HCT116 (cell line): Measurements from ENCODE around the gene CREBZF. TPM values are rescaled to one million over a fixed set of nuclear protein-coding genes. Genes with fewer than 3 reads are reported as not detected.

Experiments
- ATAC-seq: fragments of 200-7000 bp; cut with Tn5 transposase; 2 replicates; pipeline ENCODE4 v1.9.1; 2020; ENCODE audit warnings: mild to moderate bottlenecking, moderate library complexity
- BruUV-seq: library from RNA; stranded (reverse); fragments of 400-500 nt; replicated peaks from 2 replicates; lab custom pipeline; 2021; lab: Mats Ljungman, UMichigan
- CTCF ChIA-PET: fragments of 300-600 bp; sonication (Branson Sonifier 250); formaldehyde crosslinking; loops from one replicate; lab custom pipeline; 2021; ENCODE audit warnings: antibody characterized with exemption; lab: Charles Lee
- POLR2A ChIA-PET: fragments of 300-600, 350-600 bp; sonication (Branson Sonifier 250); formaldehyde crosslinking; loops from one replicate; lab custom pipeline; 2021; ENCODE audit warnings: antibody characterized with exemption; lab: Charles Lee
- RAD21 ChIA-PET, 2 experiments: fragments of 300-600 bp; sonication (Branson Sonifier 250); formaldehyde crosslinking; loops; one replicate each; lab custom pipeline; 2023; ENCODE audit warnings: low total read pairs in 2 of 2; ENCODE audit not compliant: uncharacterized antibody in 2 of 2, unreplicated experiment in 2 of 2, low non-redundant PET in 1 of 2; lab: Charles Lee
- DNase-seq: peaks from one replicate; pipeline ENCODE4 v3.0.0-alpha.2; 2010; ENCODE audit warnings: low read depth, low spot score
- H2AFZ ChIP-seq: fragments of 200-600 bp; shearing (Covaris generic), sonication (generic); 2 replicates; pipeline ENCODE4 v1.6.1; 2017; ENCODE audit warnings: low read depth, mixed run types, mixed read lengths, antibody characterized with exemption, low read length; ENCODE audit not compliant: poor library complexity, severe bottlenecking
- H3K27ac ChIP-seq: 2 replicates; pipeline ENCODE4 v1.5.1; 2012; ENCODE audit warnings: low read depth, low read length
- H3K27me3 ChIP-seq: fragments of 200-600 bp; sonication (generic); 2 replicates; pipeline ENCODE4 v1.6.1; 2016; ENCODE audit warnings: mixed run types, low read length, mixed read lengths; ENCODE audit not compliant: insufficient read depth
- H3K36me3 ChIP-seq, 2 experiments: fragments of 200-500 bp in 1 of 2; fragments of 200-600 bp in 1 of 2; sonication (Bioruptor generic) in 1 of 2; sonication (generic) in 1 of 2; 2 replicates each; pipeline versions ENCODE4 v1.5.1 to v1.6.1; 2014 to 2016; ENCODE audit warnings: low read length in 2 of 2, inconsistent platforms in 1 of 2, mixed read lengths in 1 of 2, mixed run types in 1 of 2; ENCODE audit not compliant: insufficient read depth in 2 of 2, control insufficient read depth in 1 of 2
- H3K4me1 ChIP-seq, 2 experiments: fragments of 200-600 bp in 1 of 2; sonication (generic) in 1 of 2; 2 replicates each; pipeline versions ENCODE4 v1.5.1 to v1.6.1; 2012 to 2017; ENCODE audit warnings: low read length in 2 of 2, inconsistent platforms in 1 of 2, mild to moderate bottlenecking in 1 of 2, mixed read lengths in 1 of 2, mixed run types in 1 of 2, moderate library complexity in 1 of 2; ENCODE audit not compliant: insufficient read depth in 2 of 2, control insufficient read depth in 1 of 2
- H3K4me2 ChIP-seq: fragments of 200-600 bp; sonication (generic); 2 replicates; pipeline ENCODE4 v1.6.1; 2017; ENCODE audit warnings: mixed run types, low read length, mixed read lengths
- H3K4me3 ChIP-seq, 2 experiments: fragments of 200-600 bp in 1 of 2; sonication (generic) in 1 of 2; replicated peaks in 1 of 2; 2 replicates each; pipeline ENCODE4 v1.5.1; 2011 to 2016; ENCODE audit warnings: low read length in 2 of 2, control low read depth in 1 of 2, low read depth in 1 of 2, mild to moderate bottlenecking in 1 of 2, mixed read lengths in 1 of 2, mixed run types in 1 of 2
- H3K79me2 ChIP-seq: fragments of 200-600 bp; sonication (generic); 2 replicates; pipeline ENCODE4 v1.6.1; 2017; ENCODE audit warnings: mild to moderate bottlenecking, mixed run types, low read length, moderate library complexity, mixed read lengths; ENCODE audit not compliant: insufficient read depth
- H3K9ac ChIP-seq: fragments of 200-600 bp; sonication (generic); 2 replicates; pipeline ENCODE4 v1.6.1; 2016; ENCODE audit warnings: low read length, mixed read lengths
- H3K9me2 ChIP-seq: fragments of 200-600 bp; sonication (generic), shearing (Covaris generic); 2 replicates; pipeline ENCODE4 v1.6.1; 2017; ENCODE audit warnings: mixed run types, mild to moderate bottlenecking, moderate library complexity; ENCODE audit not compliant: insufficient read depth
- H3K9me3 ChIP-seq, 2 experiments: fragments of 200-500 bp in 1 of 2; fragments of 200-600 bp in 1 of 2; sonication (Bioruptor generic) in 1 of 2; sonication (generic) in 1 of 2; 2 replicates each; pipeline ENCODE4 v1.6.1; 2014 to 2017; ENCODE audit warnings: low read length in 2 of 2, mixed read lengths in 2 of 2, inconsistent platforms in 1 of 2, low read depth in 1 of 2, mild to moderate bottlenecking in 1 of 2, mixed run types in 1 of 2, moderate library complexity in 1 of 2; ENCODE audit not compliant: control insufficient read depth in 1 of 2, insufficient read depth in 1 of 2
- H4K20me1 ChIP-seq: fragments of 200-600 bp; sonication (generic), shearing (Covaris generic); 2 replicates; pipeline ENCODE4 v1.6.1; 2017; ENCODE audit warnings: mixed run types, mild to moderate bottlenecking, moderate library complexity; ENCODE audit not compliant: insufficient read depth
- EGR1 ChIP-seq: IDR thresholded peaks from 2 replicates; pipeline ENCODE4 v1.6.1; 2012; ENCODE audit warnings: low read depth
- ELF1 ChIP-seq: IDR thresholded peaks from 2 replicates; pipeline ENCODE4 v1.6.1; 2012; ENCODE audit warnings: low read depth, borderline replicate concordance
- EZH2 ChIP-seq: fragments of 200-600 bp; sonication (generic); IDR thresholded peaks from 2 replicates; pipeline ENCODE4 v1.6.1; 2017; ENCODE audit warnings: antibody characterized with exemption, mixed run types
- FOSL1 ChIP-seq: IDR thresholded peaks from 2 replicates; pipeline ENCODE4 v1.6.1; 2012; ENCODE audit warnings: low read depth
- JUND ChIP-seq: IDR thresholded peaks from 2 replicates; pipeline ENCODE4 v1.6.1; 2012
- MAX ChIP-seq: IDR thresholded peaks from 2 replicates; pipeline ENCODE4 v1.6.1; 2012
- POLR2AphosphoS5 ChIP-seq: IDR thresholded peaks from 2 replicates; pipeline ENCODE4 v1.6.1; 2011; ENCODE audit warnings: mild to moderate bottlenecking, low read depth, low read length, moderate library complexity
- RAD21 ChIP-seq: IDR thresholded peaks from 2 replicates; pipeline ENCODE4 v1.6.1; 2012; ENCODE audit warnings: low read depth, mild to moderate bottlenecking
- TCF7L2 ChIP-seq: IDR thresholded peaks from 2 replicates; pipeline ENCODE4 v1.7.0; 2011; ENCODE audit warnings: borderline replicate concordance, inconsistent platforms; ENCODE audit not compliant: insufficient read depth, insufficient read length; ENCODE audit errors: extremely low read depth
- YY1 ChIP-seq: IDR thresholded peaks from 2 replicates; pipeline ENCODE4 v1.6.1; 2011; ENCODE audit warnings: low read length, low read depth, moderate library complexity, mild to moderate bottlenecking; ENCODE audit not compliant: insufficient replicate concordance; ENCODE audit errors: extremely low read depth
- ZNF274 ChIP-seq: fragments of 200-500 bp; sonication (Bioruptor generic); IDR thresholded peaks from 2 replicates; pipeline ENCODE4 v1.6.1; 2014; ENCODE audit warnings: mild to moderate bottlenecking, low read depth, low read length, inconsistent platforms
- intact Hi-C: fragments of 100-400 bp; cut with micrococcal nuclease; formaldehyde crosslinking; loops from 2 replicates; pipeline ENCODE4 v1.10.0; 2022
- total RNA-seq: library from RNA; stranded (reverse); gene quantifications from one replicate; pipeline ENCODE4 v1.2.1, GENCODE V29; 2021; ENCODE audit not compliant: unreplicated experiment
- TF ChIP-seq, protein P1 (sequence below): IDR thresholded peaks from 2 replicates; pipeline ENCODE4 v1.6.1; 2012

CREBZF gene
- total RNA-seq, 1 experiment from 2014 or later, result 40.2 TPM

DNA sequence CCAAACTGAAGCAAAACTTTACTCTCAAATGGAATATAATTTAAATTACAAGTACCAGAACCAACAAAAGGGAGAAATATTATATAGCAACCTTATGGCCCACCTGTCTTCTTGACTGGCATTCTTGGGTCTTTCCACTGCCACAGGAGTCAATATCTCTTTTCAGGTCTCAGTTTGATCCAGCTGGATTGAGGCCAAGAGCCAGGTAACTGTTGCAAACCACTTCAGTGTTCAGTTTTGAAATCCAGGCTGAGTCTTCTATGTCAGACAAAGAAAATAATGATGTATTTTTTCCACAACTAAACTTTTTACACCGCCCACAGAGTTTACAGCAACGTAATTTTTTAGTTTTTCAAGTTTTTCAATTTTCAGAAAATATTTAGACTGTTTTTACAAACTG lies 38.4 kb downstream of the CREBZF start:
- peaks cover 0 to 2% of the 10 kb centered on the region in 2 experiments; a peak in 1 of 4 replicates for H3K36me3 ChIP-seq
- ChIA-PET POLR2A (no interaction called here), CTCF (no interaction called here)
- intact Hi-C loops, result no loop called here
- peaks cover 6 to 19% of the 10 kb centered on the region in 2 experiments; a peak in 3 of 4 replicates for H3K4me1 ChIP-seq
- BruUV-seq, result no TSS peak
- H3K27ac ChIP-seq, result no peak overlapping the region
- DNase-seq, result no peak
- H3K4me3 ChIP-seq, result no peak overlapping the region
- TF ChIP-seq MAX (no peak), EGR1 (no peak), FOSL1 (no peak), TCF7L2 (no peak), YY1 (no peak)
- TF ChIP-seq, all 23 proteins: peak for 0
- Histone ChIP-seq H3K9me2 (no peaks in the 10 kb centered on the region), H3K4me2 (no peak overlapping the region), H3K9me3 (no peaks in the 10 kb centered on the region), H3K79me2 (peaks cover 31% of the 10 kb centered on the region), H3K9ac (no peak overlapping the region), H2AFZ (no peak overlapping the region), H3K27me3 (no peaks in the 10 kb centered on the region), H4K20me1 (no peaks in the 10 kb centered on the region)
- RAD21 ChIA-PET, result no interaction called here
- no peak for ATAC-seq

DNA sequence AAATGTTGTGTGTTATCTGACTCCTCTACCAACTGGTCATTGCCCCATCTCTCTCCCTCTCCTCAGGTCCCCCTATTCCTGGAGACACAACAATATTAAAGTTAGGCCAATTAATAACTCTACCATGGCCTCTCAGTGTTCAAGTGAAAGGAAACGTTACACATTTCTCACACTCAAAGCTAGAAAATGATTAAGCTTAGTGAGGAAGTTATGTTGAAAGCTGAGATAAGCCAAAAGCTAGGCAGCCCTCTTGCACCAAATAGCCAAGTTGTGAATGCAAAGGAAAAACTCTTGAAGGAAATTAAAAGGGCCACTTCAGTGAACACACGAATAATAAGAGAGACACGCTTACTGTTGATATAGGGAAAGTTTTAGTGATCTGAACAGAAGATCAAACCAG lies 44.7 kb downstream of the CREBZF start:
- Histone ChIP-seq H3K9me3 (no peaks in the 10 kb centered on the region), H3K9me2 (no peaks in the 10 kb centered on the region), H3K4me1 (no peaks in the 10 kb centered on the region; a peak in 1 of 4 replicates), H4K20me1 (no peaks in the 10 kb centered on the region), H3K79me2 (no peaks in the 10 kb centered on the region), H3K4me2 (no peak overlapping the region), H3K27ac (no peak overlapping the region), H3K4me3 (no peak overlapping the region), H3K27me3 (no peaks in the 10 kb centered on the region), H3K36me3 (no peaks in the 10 kb centered on the region), H3K9ac (no peak overlapping the region), H2AFZ (no peak overlapping the region)
- RAD21 ChIA-PET, result no interaction called here
- POLR2A ChIA-PET, result no interaction called here
- no peak for TF ChIP-seq ZNF274
- TF ChIP-seq EGR1, result no peak
- no peak for TF ChIP-seq EZH2
- no peak for TF ChIP-seq POLR2AphosphoS5
- no peak for TF ChIP-seq TCF7L2
- TF ChIP-seq JUND, result no peak
- TF ChIP-seq RAD21, result no peak
- TF ChIP-seq, protein P1, sequence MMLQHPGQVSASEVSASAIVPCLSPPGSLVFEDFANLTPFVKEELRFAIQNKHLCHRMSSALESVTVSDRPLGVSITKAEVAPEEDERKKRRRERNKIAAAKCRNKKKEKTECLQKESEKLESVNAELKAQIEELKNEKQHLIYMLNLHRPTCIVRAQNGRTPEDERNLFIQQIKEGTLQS, result no peak
- TF ChIP-seq ELF1, result no peak
- CTCF ChIA-PET, result no interaction called here
- ATAC-seq (no peak), DNase-seq (no peak)
- BruUV-seq, result no TSS peak
- intact Hi-C loops, result no loop called here
